ENCODE measurements around the gene UCMA.
A peak's percentile ranks its signal among the peaks of the same experiment; 100 is the strongest.
"Not testable (repeated sequence)": the region's sequence is repeated elsewhere in the genome, so short reads cannot be mapped to it uniquely, and the experiment has no call there.

Gene UCMA, protein sequence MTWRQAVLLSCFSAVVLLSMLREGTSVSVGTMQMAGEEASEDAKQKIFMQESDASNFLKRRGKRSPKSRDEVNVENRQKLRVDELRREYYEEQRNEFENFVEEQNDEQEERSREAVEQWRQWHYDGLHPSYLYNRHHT

GRCh38 chr10:13234172-13234571, at the start of gene UCMA:
Gene UCMA, minus strand, starts transcription at chr10:13234374. Its CDS starts 116 bp downstream, at chr10:13234258.
- DNase-seq (ENCODE audit: low read depth), result no peak

DNA sequence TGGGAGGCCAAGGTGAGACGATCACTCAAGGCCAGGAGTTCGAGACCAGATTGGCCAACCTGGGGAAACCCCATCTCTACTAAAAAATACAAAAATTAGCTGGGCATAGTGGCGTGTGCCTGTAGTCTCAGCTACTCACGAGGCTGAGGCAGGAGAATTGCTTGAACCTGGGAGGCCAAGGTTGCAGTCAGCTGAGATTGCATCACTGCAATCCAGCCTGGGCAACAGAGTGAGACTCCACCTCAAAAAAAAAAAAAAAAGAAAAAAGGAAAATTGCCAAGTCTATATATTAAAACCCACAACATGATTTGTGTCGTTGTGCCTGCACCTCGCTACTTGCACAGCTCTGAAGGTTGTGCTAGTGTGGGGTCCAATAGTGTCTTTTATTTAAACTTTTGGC, 48.2 kb upstream of the UCMA start:
- DNase-seq (ENCODE audit: low read depth), result not testable (repeated sequence)

GRCh38 chr10:13276749-13277365, 42.7 kb upstream of the UCMA start:
- no peak for DNase-seq (ENCODE audit: low read depth)

- DNase-seq (ENCODE audit: low read depth), result not testable (repeated sequence)
Measured at GRCh38 chr10:13276146-13276545, 42.0 kb upstream of the UCMA start.

DNA sequence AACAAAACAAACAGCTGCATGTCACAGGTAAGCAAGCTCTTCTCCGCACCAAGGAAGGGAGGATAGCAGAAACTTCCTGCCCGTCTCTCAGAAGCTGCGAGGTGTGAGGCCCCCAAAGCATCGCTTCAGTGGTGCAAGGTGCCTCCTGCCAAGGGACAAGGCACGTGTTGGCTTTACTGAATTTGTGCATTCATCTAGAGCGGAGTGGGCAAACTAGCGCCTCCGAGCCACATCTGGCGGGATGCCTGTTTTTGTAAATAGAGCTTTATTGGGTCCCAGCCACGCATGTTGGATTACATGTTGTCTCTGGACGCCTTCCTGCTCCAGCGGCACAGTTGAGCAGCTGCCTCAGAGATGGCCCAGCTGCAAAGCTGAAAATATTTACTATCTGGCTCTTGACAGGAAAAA, 38.0 kb upstream of the UCMA start:
- no peak for DNase-seq (ENCODE audit: low read depth)

DNA sequence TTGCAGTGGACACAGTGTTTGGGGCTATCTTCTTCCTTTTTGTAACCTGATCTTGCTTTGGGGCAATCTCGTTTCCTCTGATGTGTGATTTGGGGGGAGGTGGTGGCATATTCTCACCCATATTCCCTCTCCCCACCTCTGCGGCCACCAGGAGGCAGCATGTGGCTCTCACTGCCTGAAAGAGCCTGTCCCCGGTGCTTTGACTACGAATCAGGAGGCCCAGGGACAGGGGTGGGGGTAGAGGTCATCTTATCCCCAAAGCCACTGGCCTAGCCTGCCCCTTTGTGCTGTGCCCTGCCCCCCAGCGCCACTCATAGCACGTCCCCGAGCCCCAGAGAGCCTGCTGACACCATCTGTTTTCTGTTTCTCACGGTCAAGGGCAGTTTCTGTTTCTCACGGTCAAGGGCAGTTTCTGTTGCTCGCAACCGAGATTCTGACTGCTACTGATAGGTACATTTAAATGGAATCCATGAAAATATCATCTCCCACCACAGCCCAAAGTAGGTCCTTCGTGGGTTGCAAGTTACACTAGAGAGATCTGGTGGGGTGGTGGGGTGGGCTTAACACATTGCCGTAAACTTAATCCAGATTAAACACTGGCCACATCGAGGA, 37.5 kb upstream of the UCMA start:
- no peak for DNase-seq (ENCODE audit: low read depth)

DNA sequence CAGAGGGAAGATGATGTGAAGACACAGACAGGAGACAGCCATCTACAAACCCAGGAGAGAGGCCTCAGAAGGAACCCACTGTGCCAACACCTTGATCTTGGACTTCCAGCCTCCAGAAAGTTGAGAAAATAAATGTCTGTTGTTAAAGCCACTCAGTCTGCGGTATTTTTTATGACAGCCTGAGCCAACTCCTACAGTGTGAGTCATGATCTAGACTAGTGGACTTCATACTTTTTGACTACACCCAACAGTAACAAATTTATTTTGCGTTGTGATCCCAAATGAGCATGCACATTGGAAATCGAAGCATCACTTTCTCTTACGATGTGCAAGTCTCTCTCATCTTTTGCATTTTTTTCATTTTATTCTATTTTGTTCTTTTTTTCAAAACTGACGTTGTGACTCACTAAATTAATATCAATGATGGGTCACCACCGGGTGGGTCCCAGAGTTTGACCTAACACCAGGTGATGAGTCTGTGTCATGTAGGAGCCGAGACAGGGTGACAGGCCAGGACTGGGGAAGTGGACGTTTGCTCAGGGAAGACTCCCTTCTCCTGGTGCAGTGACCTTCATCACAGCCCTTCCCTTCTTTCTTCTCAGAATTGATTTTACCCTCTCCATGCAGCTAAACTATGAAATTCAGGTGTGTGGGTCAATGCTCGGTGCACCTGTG, 36.8 kb upstream of the UCMA start:
- DNase-seq (ENCODE audit: low read depth), result peak; percentile 21

DNA sequence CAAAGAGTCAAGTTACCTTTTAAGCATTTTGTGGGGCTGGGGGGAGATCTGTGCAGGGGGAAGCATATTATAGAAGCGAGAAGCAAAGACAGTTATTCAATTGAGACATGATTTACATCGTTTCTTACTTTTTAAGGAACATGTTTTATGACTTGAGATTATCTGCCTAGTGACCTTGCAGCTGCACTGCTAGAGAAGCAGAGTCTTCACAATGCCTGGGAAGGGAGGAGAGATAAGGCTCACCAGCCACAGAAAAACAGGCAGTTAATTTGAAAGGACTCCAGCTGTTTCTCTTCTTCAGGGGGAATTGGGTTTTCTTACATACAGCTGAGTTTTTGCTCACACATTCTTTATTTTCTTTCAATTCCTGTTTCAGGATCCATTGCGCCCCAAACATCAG, 34.7 kb upstream of the UCMA start:
- no peak for DNase-seq (ENCODE audit: low read depth)

GRCh38 chr10:13268310-13268709, 34.1 kb upstream of the UCMA start:
- no peak for DNase-seq (ENCODE audit: low read depth)

GRCh38 chr10:13263591-13263990, 29.4 kb upstream of the UCMA start:
- no peak for DNase-seq (ENCODE audit: low read depth)

GRCh38 chr10:13262433-13262832, 28.3 kb upstream of the UCMA start:
- DNase-seq (ENCODE audit: low read depth), result no peak

- DNase-seq (ENCODE audit: low read depth), result no peak
Measured at GRCh38 chr10:13257621-13258140, 23.5 kb upstream of the UCMA start.

DNA sequence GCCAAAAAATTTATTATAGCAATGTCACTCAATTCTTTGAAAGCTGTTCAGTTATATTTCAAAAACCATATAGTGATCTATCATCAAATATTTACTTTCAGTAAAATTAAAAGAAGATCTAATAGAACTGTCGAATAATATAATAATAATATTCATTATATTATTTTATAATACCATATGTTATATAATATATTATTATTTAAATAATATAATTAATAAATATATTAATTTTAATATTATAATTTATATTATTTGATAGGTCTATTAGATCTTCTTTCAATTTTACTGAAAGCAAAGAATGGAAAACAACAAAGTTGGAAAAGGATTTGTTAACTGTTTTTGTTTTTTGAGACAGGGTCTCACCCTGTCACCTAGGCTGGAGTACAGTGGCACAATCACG, 22.5 kb upstream of the UCMA start:
- no peak for DNase-seq (ENCODE audit: low read depth)

DNA sequence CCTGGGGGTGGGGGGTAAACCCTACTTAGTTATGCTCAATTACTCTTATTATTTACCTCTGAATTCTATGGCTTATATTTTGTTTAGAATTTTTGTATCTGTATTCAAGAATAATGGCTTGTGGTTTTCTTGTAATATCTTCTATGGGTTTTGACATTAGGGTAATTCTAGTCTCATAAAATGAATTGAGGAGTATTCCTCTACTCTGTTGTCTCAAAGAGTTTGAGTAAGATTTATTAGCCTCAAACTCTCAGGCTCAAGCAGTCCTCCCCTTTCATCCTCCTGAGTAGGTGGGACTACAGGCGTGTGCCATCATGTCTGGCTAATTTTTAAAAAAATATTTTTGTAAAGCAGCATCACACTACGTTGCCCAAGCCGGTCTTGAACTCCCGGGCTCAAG, 19.6 kb upstream of the UCMA start:
- DNase-seq (ENCODE audit: low read depth), result no peak

DNA sequence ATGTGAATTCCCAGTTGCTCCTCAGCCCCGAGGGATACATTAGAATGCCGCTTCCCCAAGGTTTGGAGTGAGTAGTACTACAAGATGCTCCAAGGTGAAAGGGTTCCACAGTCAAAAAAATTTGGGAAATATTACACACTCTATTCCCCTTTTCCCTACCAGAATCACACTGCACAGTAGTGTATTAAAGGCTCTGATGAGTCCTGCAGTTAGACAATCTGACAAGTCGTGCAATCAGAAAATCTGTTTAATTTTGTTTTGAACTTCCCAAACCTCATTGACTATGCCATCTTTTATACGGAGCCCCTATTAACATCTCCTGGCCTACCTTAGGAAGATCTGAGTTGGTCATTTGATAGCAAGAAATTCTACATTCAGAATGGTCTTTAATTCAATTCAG, 13.6 kb upstream of the UCMA start:
- DNase-seq (ENCODE audit: low read depth), result no peak

DNA sequence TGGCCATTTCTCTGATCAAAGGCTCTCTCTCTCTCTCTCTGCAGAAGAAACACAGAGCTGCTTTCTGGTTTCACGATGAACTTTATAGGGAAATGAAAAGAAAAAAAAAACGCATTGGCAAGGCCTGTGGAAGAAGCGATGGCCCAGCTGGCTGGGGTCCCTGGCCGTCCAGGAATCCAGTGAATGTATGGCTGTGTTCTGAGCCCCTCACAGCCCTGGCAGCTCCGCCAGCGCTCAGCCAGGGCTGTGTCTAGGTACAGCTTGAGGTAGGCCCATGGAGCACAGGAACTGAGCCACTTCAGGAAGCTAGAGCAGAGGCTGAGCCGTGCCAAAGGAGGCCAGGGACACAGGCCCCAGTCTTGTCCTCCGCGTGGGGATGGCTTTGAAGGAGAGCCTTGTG, 13.1 kb upstream of the UCMA start:
- DNase-seq (ENCODE audit: low read depth), result no peak

DNA sequence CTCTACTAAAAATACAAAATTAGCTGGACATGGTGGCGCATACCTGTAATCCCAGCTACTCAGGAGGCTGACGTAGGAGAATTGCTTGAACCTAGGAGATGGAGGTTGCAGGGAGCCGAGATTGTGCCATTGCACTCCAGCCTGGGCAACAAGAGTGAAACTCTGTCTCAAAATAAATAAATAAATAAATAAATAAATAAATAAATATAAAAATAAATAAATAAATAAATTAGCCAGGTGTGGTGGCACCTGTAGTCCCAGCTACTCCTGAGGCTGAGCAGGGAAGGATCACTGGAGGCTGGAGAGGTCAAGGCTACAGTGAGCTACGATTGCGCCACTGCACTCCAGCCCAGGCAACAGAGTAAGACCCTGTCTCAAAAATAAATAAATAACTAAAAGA, 8.1 kb upstream of the UCMA start:
- DNase-seq (ENCODE audit: low read depth), result not testable (repeated sequence)

DNA sequence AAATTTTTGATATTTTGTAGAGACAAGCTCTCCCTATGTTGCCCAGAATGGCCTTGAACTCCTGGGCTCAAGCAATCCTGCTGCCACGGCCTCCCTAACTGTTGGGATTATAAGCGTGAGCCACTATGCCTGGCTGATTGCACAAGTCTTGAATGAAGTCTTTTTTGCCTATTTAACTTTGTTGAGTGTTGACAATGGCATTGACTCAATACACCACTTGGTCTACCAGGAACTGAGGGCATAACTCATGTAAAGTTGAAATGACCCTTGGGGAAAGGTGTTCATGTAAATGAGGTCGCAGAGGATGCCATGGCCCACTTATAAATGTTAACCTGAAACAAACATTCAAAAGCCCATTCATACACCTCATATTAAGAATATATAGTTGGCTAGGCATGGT, 7.4 kb upstream of the UCMA start:
- DNase-seq (ENCODE audit: low read depth), result no peak

DNA sequence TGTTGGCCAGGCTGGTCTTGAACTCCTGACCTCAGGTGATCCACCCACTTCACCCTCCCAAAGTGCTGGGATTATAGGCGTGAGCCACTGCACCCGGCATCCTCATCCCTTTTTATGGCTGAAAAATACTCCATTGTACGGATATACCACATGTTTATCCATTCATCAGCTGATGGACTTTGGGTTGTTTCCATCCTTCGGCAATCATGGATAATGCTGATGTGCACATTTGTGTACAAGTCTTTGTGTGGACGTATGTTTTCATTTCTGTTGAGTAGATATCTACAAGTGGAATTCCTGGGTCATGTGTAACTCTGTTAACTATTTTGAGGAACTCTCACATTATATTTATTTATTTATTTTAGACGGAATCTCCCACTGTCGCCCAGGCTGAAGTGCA, 5.7 kb upstream of the UCMA start:
- DNase-seq (ENCODE audit: low read depth), result no peak

DNA sequence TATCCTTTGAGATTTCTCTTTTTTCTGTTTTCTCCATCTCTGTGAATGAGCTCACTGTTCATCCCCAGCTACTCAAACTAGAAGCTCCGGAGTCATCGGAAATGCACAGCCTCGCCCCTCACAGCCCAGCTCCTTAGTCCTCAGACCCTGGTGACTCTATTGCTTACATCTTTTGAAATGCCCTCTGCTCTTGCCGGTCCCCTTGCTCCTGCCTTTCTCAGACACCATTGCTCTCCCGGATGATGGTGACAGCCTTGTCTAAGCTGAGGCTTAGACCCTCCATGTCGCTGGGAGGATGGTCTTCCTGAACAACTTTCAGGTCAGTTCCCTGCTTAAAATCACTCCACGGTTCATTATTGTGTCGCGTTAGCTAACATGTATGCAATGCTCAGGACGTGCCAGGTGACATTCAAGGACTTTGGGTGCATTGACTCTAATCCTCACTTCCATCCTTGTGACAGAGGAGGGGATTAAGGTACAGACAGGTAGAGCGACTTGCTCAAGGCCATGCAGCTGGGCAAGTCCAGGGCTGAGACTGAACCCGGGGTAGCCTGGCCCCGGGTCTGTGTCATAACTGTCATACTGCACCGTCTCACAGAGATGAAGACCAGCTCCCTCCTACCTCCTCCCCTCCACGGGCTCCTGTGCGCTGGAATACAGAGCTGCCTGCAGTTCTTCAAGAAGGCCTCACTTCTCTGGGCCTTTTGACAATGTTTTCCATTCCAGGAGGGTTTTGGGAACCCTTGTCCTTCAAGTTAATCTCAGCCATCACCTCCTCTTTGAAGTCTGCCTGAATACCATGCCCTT, 4.3 kb upstream of the UCMA start:
- DNase-seq (ENCODE audit: low read depth), result no peak

DNA sequence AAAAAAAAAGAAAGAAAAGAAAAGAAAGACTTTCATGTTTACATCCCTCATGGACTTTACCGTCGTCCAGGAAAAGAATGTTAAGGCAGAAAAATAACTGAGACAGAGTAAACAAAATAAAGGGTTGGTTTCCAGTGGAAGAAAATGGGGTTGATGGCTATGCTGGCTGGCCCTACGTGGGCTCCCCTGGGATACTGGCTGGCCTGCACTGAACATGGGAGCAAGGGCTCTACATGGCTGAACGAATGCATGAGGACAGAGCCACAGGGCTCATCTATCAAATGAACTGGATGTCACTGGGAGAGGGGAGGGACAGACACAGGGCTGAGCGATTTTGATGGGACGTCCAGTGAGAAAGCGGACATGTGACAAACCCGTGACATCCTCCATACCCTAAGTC, 2.5 kb upstream of the UCMA start:
- DNase-seq (ENCODE audit: low read depth), result no peak

GRCh38 chr10:13234736-13235135, 562 bp upstream of the UCMA start:
- not testable (repeated sequence) for DNase-seq (ENCODE audit: low read depth)

Measured in GM04503 (cell line).